Suppressor macrophage treated with lipopolysaccharide for 1 hour (primary cell): ENCODE measurements around the gene CNOT11.

Experiments
- DNase-seq, 3 donors: peaks; one replicate each; pipeline ENCODE4 v3.0.0-alpha.2; 2020 to 2022

CNOT11 gene

GRCh38 chr2:101281482-101281881 lies 28.8 kb downstream of the CNOT11 start:
- DNase-seq: no peak

DNA sequence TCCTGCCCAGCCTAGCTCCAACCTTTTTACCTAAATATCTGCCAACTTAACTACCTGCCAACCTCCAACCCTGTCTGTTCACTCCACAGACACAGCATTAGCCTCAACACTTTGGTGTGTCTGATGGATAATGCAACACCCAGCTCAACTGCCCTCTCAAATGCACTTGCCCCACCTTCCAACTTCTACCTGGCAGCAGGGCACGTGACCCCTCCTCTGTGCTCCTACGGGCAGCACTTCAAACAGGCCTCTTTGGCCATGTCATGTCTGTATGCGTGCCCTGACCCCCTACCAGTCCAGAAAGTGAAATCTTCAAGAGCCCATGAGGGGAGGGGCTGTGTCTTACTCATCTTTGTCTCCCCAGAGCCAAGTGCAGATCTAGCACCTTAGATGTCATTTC lies 30.3 kb downstream of the CNOT11 start:
- no peak for DNase-seq

- no peak for DNase-seq
Observed at GRCh38 chr2:101286684-101287083, 34.0 kb downstream of the CNOT11 start.

GRCh38 chr2:101287303-101287702 lies 34.6 kb downstream of the CNOT11 start:
- no peak for DNase-seq

GRCh38 chr2:101290711-101291110 lies 38.0 kb downstream of the CNOT11 start:
- DNase-seq: no peak

- DNase-seq: no peak
Observed at GRCh38 chr2:101291973-101292372, 39.3 kb downstream of the CNOT11 start.

DNA sequence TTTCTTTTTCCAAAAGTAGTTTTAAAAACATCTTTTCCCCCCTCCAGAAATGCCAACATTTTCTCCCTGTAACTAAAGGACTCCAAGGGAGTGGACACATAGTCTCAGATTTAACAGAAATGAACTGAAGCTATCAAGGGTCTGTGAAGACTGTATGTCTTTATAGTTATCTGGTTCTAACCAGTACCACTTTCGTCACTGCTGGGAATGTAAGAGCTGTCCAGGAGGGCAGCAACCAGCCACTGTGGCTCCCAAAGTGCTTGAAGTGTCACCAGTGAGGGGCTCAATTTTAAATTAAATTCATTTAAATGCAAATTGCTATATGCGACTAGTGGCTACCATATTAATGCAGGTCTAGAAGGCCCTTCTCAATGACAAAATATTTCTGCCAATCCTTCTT lies 40.9 kb downstream of the CNOT11 start:
- no peak for DNase-seq

DNA sequence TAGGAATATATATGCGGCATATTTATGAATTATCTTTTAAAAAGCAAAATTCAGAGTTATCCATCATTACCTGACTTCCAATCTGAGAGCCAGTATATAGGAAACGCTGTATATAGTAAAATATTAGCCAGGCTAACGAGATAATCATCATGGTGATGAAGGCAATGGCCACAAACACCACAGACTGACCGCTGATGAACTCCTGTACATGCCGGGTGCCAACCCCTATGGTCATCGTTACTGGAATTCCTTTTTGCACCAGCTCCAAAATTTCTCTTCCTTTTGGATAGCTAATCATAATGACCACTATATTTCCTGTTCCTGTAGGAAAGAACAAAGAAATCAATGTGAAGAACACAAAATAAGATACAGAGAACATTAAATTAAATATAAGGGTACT lies 42.2 kb downstream of the CNOT11 start:
- no peak for DNase-seq

DNA sequence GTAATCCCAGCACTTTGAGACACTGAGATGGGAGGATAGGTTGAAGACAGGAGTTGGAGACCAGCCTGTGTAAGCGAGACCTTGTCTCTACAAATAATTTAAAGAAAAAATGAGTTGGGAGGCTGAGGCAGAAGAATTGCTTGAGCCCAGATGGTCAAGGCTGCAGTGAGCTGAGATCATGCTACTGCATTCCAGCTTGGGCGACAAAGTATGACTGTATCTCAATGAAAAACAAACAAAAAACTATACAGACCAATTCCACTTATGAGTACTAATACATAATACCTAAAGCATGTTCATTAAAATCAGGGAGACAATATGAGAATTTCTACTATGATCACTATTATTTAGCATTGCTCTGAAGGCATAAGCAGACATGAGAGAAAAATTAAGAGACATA lies 43.2 kb downstream of the CNOT11 start:
- no peak for DNase-seq

DNA sequence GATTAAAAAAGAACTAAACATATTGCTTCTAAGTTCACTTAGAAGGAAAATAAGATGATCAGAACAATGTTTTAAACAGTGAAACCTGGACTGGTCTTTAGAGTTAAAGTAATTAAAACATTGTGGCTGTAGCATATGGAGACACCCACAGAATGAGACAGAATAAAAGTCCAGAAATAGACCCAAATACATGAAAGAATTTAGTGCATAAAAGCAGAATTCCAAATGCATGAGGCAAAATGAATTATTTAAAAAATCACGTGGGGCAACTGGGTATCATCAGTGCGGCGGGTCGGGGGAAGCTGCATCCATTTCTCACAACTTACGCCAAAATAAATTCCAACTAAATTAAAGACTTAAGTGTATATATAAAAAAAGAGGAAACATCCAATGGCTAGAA lies 43.7 kb downstream of the CNOT11 start:
- DNase-seq: no peak

DNA sequence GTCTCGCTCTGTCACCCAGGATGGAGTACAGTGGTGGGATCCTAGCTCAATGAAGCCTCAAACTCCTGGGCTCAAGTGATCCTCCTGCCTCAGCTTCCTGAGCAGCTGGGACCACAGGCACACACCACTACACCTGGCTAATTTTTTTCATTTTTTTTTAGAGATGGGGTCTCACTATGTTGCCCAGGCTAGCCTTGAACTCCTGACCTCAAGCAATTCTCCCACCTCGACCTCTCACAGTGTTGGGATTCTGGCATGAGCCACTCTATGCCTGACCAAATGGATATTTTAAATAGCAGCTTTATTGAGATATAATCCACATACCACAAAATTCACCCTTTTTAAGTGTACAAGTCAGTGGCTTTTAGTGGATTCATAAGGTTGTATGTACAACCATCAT lies 44.7 kb downstream of the CNOT11 start:
- no peak for DNase-seq

DNA sequence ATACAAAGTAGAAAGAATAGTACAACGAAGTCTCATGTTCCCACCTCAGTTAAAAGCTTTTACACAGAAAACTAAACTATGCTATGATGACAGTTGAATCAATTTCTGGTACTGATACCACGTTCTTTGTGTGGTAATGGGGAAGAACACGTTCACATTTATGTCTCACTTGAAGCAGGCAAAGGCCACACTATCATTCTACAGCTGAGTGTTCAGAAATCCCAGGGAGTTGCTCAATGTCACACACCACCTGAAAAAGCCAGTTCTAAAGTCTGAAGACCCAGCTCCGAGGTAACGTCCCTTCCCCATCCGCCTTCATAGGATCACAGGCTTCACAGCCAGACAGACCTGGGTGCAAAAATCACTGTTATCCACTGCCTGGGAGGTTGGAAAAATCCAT lies 46.9 kb downstream of the CNOT11 start:
- DNase-seq: no peak

- no peak for DNase-seq
Observed at GRCh38 chr2:101300164-101300563, 47.5 kb downstream of the CNOT11 start.

GRCh38 chr2:101300836-101301235 lies 48.1 kb downstream of the CNOT11 start:
- no peak for DNase-seq

- peak in 1 of 3 donors; percentile 11 for DNase-seq
Observed at GRCh38 chr2:101302016-101302415, 49.3 kb downstream of the CNOT11 start.

GRCh38 chr2:101303688-101304087 lies 51.0 kb downstream of the CNOT11 start:
- DNase-seq: no peak

DNA sequence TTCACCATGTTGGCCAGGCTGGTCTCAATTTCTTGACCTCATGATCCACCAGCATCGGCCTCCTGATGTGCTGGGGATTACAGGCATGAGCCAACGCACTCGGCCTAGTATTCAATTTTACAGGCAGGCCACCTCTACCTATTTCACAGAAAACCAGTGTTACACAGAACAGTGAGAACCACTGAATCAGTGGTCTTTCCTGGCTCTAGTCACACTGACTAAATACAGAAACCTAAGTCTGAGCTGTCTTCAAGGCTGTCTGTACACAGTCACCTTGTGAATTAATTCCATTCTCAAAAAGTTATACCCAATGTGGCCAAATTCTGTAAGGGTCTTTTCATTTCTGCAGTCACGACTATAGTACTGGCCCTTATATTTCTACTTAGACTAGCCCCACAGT lies 52.3 kb downstream of the CNOT11 start:
- no peak for DNase-seq

GRCh38 chr2:101305492-101306078 lies 52.9 kb downstream of the CNOT11 start:
- DNase-seq: peak; percentile 68 to 79 (median 79)

GRCh38 chr2:101306410-101306809 lies 53.7 kb downstream of the CNOT11 start:
- peak; percentile 43 to 50 (median 48) for DNase-seq

DNA sequence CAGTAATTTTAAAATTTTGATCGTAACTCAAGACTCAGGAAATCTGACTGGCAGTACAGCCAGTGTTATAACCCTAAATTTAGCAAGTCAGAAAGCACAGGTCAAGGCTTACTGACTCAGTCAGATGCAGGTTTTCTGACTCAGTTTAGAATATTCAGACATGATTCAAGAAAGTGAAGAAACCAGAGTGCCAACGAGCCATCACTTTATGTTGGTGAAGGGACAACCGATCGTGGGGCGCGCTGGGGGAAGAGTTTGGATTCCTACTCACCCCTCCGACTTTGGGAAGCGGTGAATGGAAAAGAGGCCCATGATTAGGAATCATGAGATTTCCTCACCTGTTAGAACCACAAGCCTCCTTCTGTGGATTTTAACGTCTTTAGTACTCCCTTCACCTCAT lies 54.8 kb downstream of the CNOT11 start:
- peak in 1 of 3 donors; percentile 52 for DNase-seq

DNA sequence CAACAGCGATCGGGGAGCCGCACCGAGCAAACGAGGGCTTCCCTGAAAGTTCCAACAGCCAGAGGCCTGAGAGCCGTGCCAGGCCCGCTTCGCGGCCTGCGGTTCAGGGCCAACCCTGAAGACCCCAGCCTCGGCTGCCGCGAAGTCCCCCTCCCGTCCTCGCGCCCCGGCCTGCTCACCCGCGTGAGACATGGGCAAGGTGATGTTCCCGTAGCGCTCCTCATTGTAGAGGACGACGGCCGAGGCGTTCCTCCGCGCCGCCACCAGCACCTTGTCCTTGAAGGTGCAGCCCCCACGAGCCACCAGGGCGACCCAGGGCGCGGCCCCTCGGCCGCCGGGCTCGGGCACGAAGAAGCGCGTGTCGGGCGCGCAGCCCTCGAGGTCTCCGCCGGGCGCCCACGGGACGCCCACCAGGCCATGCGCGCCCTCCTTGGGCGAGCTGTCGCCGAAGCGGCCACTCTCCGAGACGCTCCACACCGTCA lies 55.3 kb downstream of the CNOT11 start:
- peak in 1 of 3 donors; percentile 53 for DNase-seq

DNA sequence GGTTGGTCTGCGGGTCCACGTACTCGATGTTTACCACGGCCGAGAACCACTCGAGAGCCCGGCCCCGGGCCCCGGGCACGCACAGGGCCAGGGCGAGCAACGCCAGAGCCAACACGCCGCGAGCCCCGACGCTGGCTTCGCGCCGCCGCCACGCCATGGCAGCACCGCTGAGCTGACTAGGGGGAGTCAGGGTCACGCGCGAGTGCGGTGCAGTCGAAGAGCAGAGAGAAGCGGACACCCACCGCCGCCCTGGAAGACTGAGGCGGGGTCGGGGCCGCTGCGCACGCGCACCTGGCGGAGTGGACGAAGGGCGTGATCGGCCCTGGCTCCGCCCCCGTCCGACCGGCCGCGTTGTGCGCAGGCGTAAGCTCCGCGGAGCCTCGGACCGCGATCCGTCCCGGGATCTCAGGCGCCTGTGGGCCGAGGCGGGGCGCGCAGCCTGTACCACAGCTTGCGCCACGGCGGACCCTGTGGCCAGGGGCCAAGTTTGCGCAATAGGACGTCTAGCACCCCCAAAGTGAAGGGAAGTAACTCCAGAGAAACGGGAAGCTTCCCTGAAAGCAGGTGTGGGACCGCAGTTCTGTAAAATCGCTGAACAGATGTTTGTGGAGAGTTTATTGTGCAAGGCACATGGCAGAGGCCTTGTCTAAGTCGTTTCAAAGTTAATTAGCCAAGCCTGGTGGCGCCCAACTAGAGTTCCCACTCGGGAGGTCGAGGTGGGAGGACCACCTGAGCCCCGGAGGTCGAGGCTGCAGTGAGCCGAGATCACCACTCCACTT lies 55.9 kb downstream of the CNOT11 start, which contains the start of gene RNF149:
Gene RNF149 (minus strand): TSS at position 270 of the 779 bp plus-strand sequence. CDS start 113 bp downstream, at position 157.
- DNase-seq: peak; percentile 97 to 99 (median 99)

- no peak for DNase-seq
Observed at GRCh38 chr2:101310090-101310833, 57.6 kb downstream of the CNOT11 start.
